CD14-positive monocyte (primary cell): Measurements from ENCODE around the gene HCRTR2. TPM values are rescaled to one million over a fixed set of nuclear protein-coding genes. Genes with fewer than 3 reads are reported as not detected.

Experiments
- DNase-seq, 3 donors: peaks; one replicate each; pipeline ENCODE4 v3.0.0-alpha.2; 2011 to 2022
- H2AFZ ChIP-seq: 2 replicates; pipeline ENCODE4 v1.6.0; 2012; ENCODE audit warnings: mild to moderate bottlenecking, low read depth, low read length, inconsistent platforms; ENCODE audit not compliant: insufficient read depth, poor library complexity, severe bottlenecking
- H3K27ac ChIP-seq, 2 donors: 1 replicate in 1 of 2; 2 replicates in 1 of 2; pipeline ENCODE4 v1.5.1; 2012 to 2013; ENCODE audit warnings: low read length in 2 of 2, control low read depth in 1 of 2, inconsistent platforms in 1 of 2, low read depth in 1 of 2, mild to moderate bottlenecking in 1 of 2
- H3K27me3 ChIP-seq, 2 donors: one replicate each; pipeline versions ENCODE4 v1.6.0 to v1.6.1; 2011 to 2013; ENCODE audit warnings: low read length in 2 of 2; ENCODE audit not compliant: control insufficient read depth in 2 of 2, insufficient read depth in 2 of 2
- H3K36me3 ChIP-seq, 2 donors: replicated peaks in 1 of 2; 1 replicate in 1 of 2; 2 replicates in 1 of 2; pipeline versions ENCODE4 v1.5.1 to v1.6.1; 2012 to 2013; ENCODE audit warnings: low read length in 2 of 2, control low read depth in 1 of 2, inconsistent platforms in 1 of 2, mild to moderate bottlenecking in 1 of 2; ENCODE audit not compliant: insufficient read depth in 2 of 2, control insufficient read depth in 1 of 2
- H3K4me1 ChIP-seq, 2 donors: 1 replicate in 1 of 2; 2 replicates in 1 of 2; pipeline versions ENCODE4 v1.5.1 to v1.6.1; 2012 to 2013; ENCODE audit warnings: low read length in 2 of 2, control low read depth in 1 of 2, inconsistent platforms in 1 of 2, mild to moderate bottlenecking in 1 of 2, moderate library complexity in 1 of 2; ENCODE audit not compliant: insufficient read depth in 2 of 2, control insufficient read depth in 1 of 2
- H3K4me2 ChIP-seq: replicated peaks from 2 replicates; pipeline ENCODE3; 2012; ENCODE audit warnings: low read length, moderate library complexity, mild to moderate bottlenecking; ENCODE audit not compliant: poor library complexity, severe bottlenecking; ENCODE audit errors: extremely low read depth
- H3K4me3 ChIP-seq, 3 experiments: fragments of 200-600 bp in 1 of 3; sonication (generic) in 1 of 3; replicated peaks in 1 of 3; 1 replicate in 2 of 3; 2 replicates in 1 of 3; pipeline ENCODE4 v1.5.1; 2011 to 2013; ENCODE audit warnings: low read length in 3 of 3, mild to moderate bottlenecking in 3 of 3, control low read depth in 2 of 3, low read depth in 2 of 3, inconsistent platforms in 1 of 3, moderate library complexity in 1 of 3
- H3K79me2 ChIP-seq: 2 replicates; pipeline ENCODE4 v1.6.0; 2012; ENCODE audit warnings: mild to moderate bottlenecking, control low read depth, inconsistent platforms, low read length, moderate library complexity; ENCODE audit not compliant: insufficient read depth
- H3K9ac ChIP-seq: 2 replicates; pipeline ENCODE4 v1.6.0; 2017; ENCODE audit warnings: low read length, mild to moderate bottlenecking; ENCODE audit not compliant: insufficient read depth, poor library complexity, severe bottlenecking
- H3K9me3 ChIP-seq, 2 donors: replicated peaks in 1 of 2; 1 replicate in 1 of 2; 2 replicates in 1 of 2; pipeline versions ENCODE4 v1.5.1 to v1.6.1; 2012 to 2013; ENCODE audit warnings: low read length in 2 of 2, control low read depth in 1 of 2; ENCODE audit not compliant: control insufficient read depth in 1 of 2, insufficient read depth in 1 of 2
- H4K20me1 ChIP-seq: 2 replicates; pipeline ENCODE4 v1.6.0; 2012; ENCODE audit warnings: mild to moderate bottlenecking, low read length, control low read depth, moderate library complexity; ENCODE audit not compliant: insufficient read depth
- H3K27ac Mint-ChIP-seq, 7 donors: one replicate each; pipeline ENCODE4 v1.8.0; 2020; ENCODE audit warnings: mild to moderate bottlenecking in 7 of 7, mixed read lengths in 7 of 7, moderate library complexity in 6 of 7, inconsistent platforms in 2 of 7
- H3K27me3 Mint-ChIP-seq, 3 donors: one replicate each; pipeline ENCODE4 v1.8.0; 2021 to 2022; ENCODE audit warnings: low read depth in 3 of 3, mild to moderate bottlenecking in 3 of 3, mixed read lengths in 3 of 3, moderate library complexity in 3 of 3, inconsistent platforms in 1 of 3
- H3K36me3 Mint-ChIP-seq, 2 donors: one replicate each; pipeline ENCODE4 v1.8.0; 2020; ENCODE audit warnings: mixed read lengths in 2 of 2, inconsistent platforms in 1 of 2, mild to moderate bottlenecking in 1 of 2
- H3K4me1 Mint-ChIP-seq: one replicate; pipeline ENCODE4 v1.8.0; 2020; ENCODE audit warnings: mild to moderate bottlenecking, mixed read lengths
- H3K4me3 Mint-ChIP-seq, 2 donors: one replicate each; pipeline ENCODE4 v1.8.0; 2020; ENCODE audit warnings: mild to moderate bottlenecking in 2 of 2, mixed read lengths in 2 of 2, moderate library complexity in 1 of 2
- H3K9me3 Mint-ChIP-seq, 7 donors: one replicate each; pipeline ENCODE4 v1.8.0; 2020 to 2022; ENCODE audit warnings: mixed read lengths in 7 of 7, mild to moderate bottlenecking in 6 of 7, moderate library complexity in 6 of 7, inconsistent platforms in 2 of 7
- CTCF ChIP-seq: fragments of 200-600 bp; IDR thresholded peaks from one replicate; pipeline ENCODE4 v1.8.0; 2022; ENCODE audit warnings: antibody characterized with exemption, mild to moderate bottlenecking
- WGBS: methylation state at CpG from one replicate; pipeline ENCODE4 v1.1.5; 2013; ENCODE audit warnings: missing lambda C conversion rate; ENCODE audit not compliant: insufficient coverage; 5-methylcytosine and 5-hydroxymethylcytosine counted together
- intact Hi-C, 2 donors: fragments of 100-400 bp; cut with micrococcal nuclease; formaldehyde crosslinking; loops; one replicate each; pipeline versions ENCODE4 v1.15.0 to v1.15.1; 2023
- polyA plus RNA-seq, 3 donors: library from polyadenylated mRNA; depleted of rRNA in 1 of 3; unstranded in 2 of 3; stranded (reverse) in 1 of 3; fragments of 300-500 nt in 2 of 3; fragments of >200 nt in 1 of 3; fragmentation: Illumina TruSeq in 2 of 3; gene quantifications; 1 replicate in 2 of 3; 2 replicates in 1 of 3; pipeline ENCODE4 v1.2.3, GENCODE V29; 2012 to 2021

The HCRTR2 gene
- polyA plus RNA-seq, 3 donors, result not detected

DNA sequence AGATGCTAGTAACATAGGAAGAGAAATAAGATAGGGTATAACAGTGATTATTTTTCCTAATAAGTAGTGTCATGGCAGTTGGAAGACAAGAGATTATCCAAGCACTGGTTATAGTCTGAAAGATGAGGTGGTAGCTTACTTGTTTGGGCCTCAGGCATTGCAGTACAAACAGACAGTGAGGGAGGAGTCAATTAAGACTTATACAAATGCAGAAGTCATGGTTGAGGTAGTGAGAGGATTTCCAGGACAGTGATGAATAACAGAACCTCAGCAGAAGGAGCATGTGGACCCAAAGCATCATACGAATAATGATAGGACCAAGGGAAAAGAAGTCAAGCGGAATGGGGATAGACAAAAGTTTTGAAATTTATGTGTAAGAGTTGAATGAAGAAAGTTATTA is 53.5 kb downstream of the HCRTR2 start:
- Histone ChIP-seq H3K4me2 (no peak overlapping the region), H2AFZ (no peak overlapping the region), H3K79me2 (no peaks in the 10 kb centered on the region), H3K9ac (no peak overlapping the region), H3K4me1 (no peaks in the 10 kb centered on the region), H3K4me3 (no peak overlapping the region), H4K20me1 (no peaks in the 10 kb centered on the region), H3K27me3 (no peaks in the 10 kb centered on the region), H3K36me3 (no peaks in the 10 kb centered on the region), H3K27ac (no peak overlapping the region), H3K9me3 (no peaks in the 10 kb centered on the region)
- H3K9me3 Mint-ChIP-seq, result no peaks in the 10 kb centered on the region
- DNase-seq, result no peak
- H3K27me3 Mint-ChIP-seq, result peaks cover 0 to 2% (median 0%) of the 10 kb centered on the region in 3 donors
- TF ChIP-seq CTCF, result no peak
- H3K27ac Mint-ChIP-seq, result no peak overlapping the region
- H3K4me1 Mint-ChIP-seq, result no peaks in the 10 kb centered on the region
- no CpG with 5 or more reads among the region's 2 CpGs for WGBS
- intact Hi-C loops, result no loop called here
- H3K36me3 Mint-ChIP-seq, result no peaks in the 10 kb centered on the region
- no peak overlapping the region for H3K4me3 Mint-ChIP-seq

DNA sequence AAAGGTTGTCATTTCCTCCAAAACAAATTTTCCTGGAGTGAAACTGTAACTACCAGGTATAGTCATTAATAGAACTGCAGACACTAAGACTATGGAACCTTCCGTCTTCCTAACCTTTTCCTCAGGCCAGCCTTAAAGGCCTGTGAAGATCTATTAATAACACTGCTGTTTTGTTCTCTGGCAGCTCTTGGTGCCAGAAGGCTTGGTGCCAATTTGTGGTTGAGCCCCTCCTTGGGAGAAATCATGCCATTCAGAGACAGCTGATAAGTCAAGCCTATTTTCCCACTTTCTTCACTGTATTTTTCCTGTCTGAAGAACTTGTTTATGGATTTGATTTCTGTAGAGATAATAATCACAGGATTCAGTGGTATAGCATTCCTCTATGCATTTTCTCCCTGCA is 64.8 kb downstream of the HCRTR2 start:
- no peaks in the 10 kb centered on the region for H3K36me3 Mint-ChIP-seq
- no peak overlapping the region for H3K27ac Mint-ChIP-seq
- WGBS, result 83% methylated on average over 1 of the region's 1 CpG
- Histone ChIP-seq H3K4me2 (no peak overlapping the region), H3K4me3 (no peak overlapping the region), H3K9me3 (no peaks in the 10 kb centered on the region), H3K4me1 (no peaks in the 10 kb centered on the region), H3K36me3 (no peaks in the 10 kb centered on the region), H2AFZ (no peak overlapping the region), H3K9ac (no peak overlapping the region), H4K20me1 (no peaks in the 10 kb centered on the region), H3K79me2 (no peaks in the 10 kb centered on the region), H3K27ac (no peak overlapping the region), H3K27me3 (no peaks in the 10 kb centered on the region)
- no peaks in the 10 kb centered on the region for H3K9me3 Mint-ChIP-seq
- DNase-seq, result no peak
- no peaks in the 10 kb centered on the region for H3K4me1 Mint-ChIP-seq
- TF ChIP-seq CTCF, result no peak
- H3K4me3 Mint-ChIP-seq, result no peak overlapping the region
- intact Hi-C loops, result no loop called here
- no peaks in the 10 kb centered on the region for H3K27me3 Mint-ChIP-seq
